SU-DHL-6 (cell line): ENCODE data around the gene CEP170B.
"Not testable (repeated sequence)": the region's sequence is repeated elsewhere in the genome, so short reads cannot be mapped to it uniquely, and the experiment has no call there.

Experiments
- H2AFZ ChIP-seq: fragments of 200-600 bp; sonication (generic); 2 replicates; pipeline ENCODE4 v1.6.1; 2014; ENCODE audit warnings: low read depth, mild to moderate bottlenecking, moderate library complexity, mixed read lengths, antibody characterized with exemption, low read length; ENCODE audit not compliant: severe bottlenecking
- H3F3A ChIP-seq: fragments of 200-600 bp; shearing (Covaris generic); 2 replicates; pipeline ENCODE4 v1.6.0; 2016; ENCODE audit warnings: antibody characterized with exemption, mild to moderate bottlenecking; ENCODE audit not compliant: insufficient read depth
- H3K27ac ChIP-seq: fragments of 200-600 bp; sonication (generic); 2 replicates; pipeline ENCODE4 v1.5.1; 2016; ENCODE audit warnings: low read depth, mild to moderate bottlenecking, low read length, moderate library complexity, mixed read lengths
- H3K27me3 ChIP-seq: fragments of 200-600 bp; sonication (generic), shearing (Covaris generic); 2 replicates; pipeline ENCODE4 v1.6.0; 2014; ENCODE audit warnings: mild to moderate bottlenecking, low read length
- H3K36me3 ChIP-seq: fragments of 200-600 bp; sonication (generic); 2 replicates; pipeline ENCODE4 v1.6.1; 2014; ENCODE audit warnings: mild to moderate bottlenecking, low read length, mixed read lengths
- H3K4me2 ChIP-seq: fragments of 300-600, 200-600 bp; shearing (Covaris generic), sonication (generic); 2 replicates; pipeline ENCODE4 v1.6.0; 2014; ENCODE audit warnings: low read length, low read depth, mild to moderate bottlenecking; ENCODE audit not compliant: poor library complexity, severe bottlenecking
- H3K4me3 ChIP-seq: fragments of 200-600 bp; sonication (generic); 2 replicates; pipeline ENCODE4 v1.5.1; 2014; ENCODE audit warnings: antibody characterized with exemption, low read length, mild to moderate bottlenecking, mixed read lengths; ENCODE audit not compliant: insufficient read depth, poor library complexity, severe bottlenecking
- H3K79me2 ChIP-seq: fragments of 200-600 bp; sonication (generic); 2 replicates; pipeline ENCODE4 v1.6.1; 2014; ENCODE audit warnings: mild to moderate bottlenecking, low read length, moderate library complexity; ENCODE audit not compliant: insufficient read depth
- H3K9ac ChIP-seq: fragments of 200-600 bp; sonication (generic); 2 replicates; pipeline ENCODE4 v1.7.0; 2014; ENCODE audit warnings: mild to moderate bottlenecking, low read length
- H3K9me2 ChIP-seq: fragments of 200-600 bp; sonication (generic); replicated peaks from 2 replicates; pipeline ENCODE4 v1.6.1; 2014; ENCODE audit warnings: low read length; ENCODE audit not compliant: insufficient read depth
- H3K9me3 ChIP-seq: fragments of 200-600 bp; sonication (generic); 2 replicates; pipeline ENCODE4 v1.6.1; 2014; ENCODE audit warnings: low read length, mixed read lengths; ENCODE audit not compliant: insufficient read depth
- H4K20me1 ChIP-seq: fragments of 200-600 bp; sonication (generic); 2 replicates; pipeline ENCODE4 v1.6.1; 2014; ENCODE audit warnings: low read depth, mild to moderate bottlenecking, antibody characterized with exemption, low read length, moderate library complexity, mixed read lengths
- CTCF ChIP-seq: fragments of 200-600 bp; sonication (generic); IDR thresholded peaks from one replicate; pipeline ENCODE4 v1.5.1; 2017; ENCODE audit warnings: antibody characterized with exemption, mild to moderate bottlenecking, low read length, moderate library complexity; ENCODE audit not compliant: insufficient read depth, poor library complexity, severe bottlenecking
- EZH2phosphoT487 ChIP-seq: fragments of 200-600 bp; sonication (generic), shearing (Covaris generic); conservative IDR thresholded peaks from 2 replicates; pipeline ENCODE4 v1.6.1; 2018; ENCODE audit warnings: mild to moderate bottlenecking, antibody characterized with exemption, low read length, moderate library complexity, mixed read lengths

Gene CEP170B

GRCh38 chr14:104903990-104904389, 38.9 kb downstream of the CEP170B start:
- Histone ChIP-seq H3K9me2 (no peaks in the 10 kb centered on the region), H3K4me3 (no peak overlapping the region), H2AFZ (no peak overlapping the region), H3K79me2 (no peaks in the 10 kb centered on the region), H3K4me2 (no peak overlapping the region), H3K36me3 (no peaks in the 10 kb centered on the region), H3K9me3 (no peaks in the 10 kb centered on the region), H4K20me1 (no peaks in the 10 kb centered on the region), H3F3A (no peaks in the 10 kb centered on the region), H3K9ac (no peak overlapping the region), H3K27ac (no peak overlapping the region), H3K27me3 (no peaks in the 10 kb centered on the region)
- TF ChIP-seq CTCF (no peak), EZH2phosphoT487 (no peak)

GRCh38 chr14:104904650-104905578, 39.8 kb downstream of the CEP170B start:
- not testable (repeated sequence) for H3K27me3 ChIP-seq, H3K4me2 ChIP-seq, H3K79me2 ChIP-seq

GRCh38 chr14:104905579-104905933, 40.5 kb downstream of the CEP170B start:
- not testable (repeated sequence) for H3K4me2 ChIP-seq, H3K27ac ChIP-seq, H3K27me3 ChIP-seq, H3K36me3 ChIP-seq, H4K20me1 ChIP-seq, H3K79me2 ChIP-seq, H3K4me3 ChIP-seq, H3K9ac ChIP-seq, H3K9me3 ChIP-seq, H2AFZ ChIP-seq, H3K9me2 ChIP-seq, H3F3A ChIP-seq

More at GRCh38 chr14:104904650-104905578, 39.8 kb downstream of the CEP170B start:
- H3F3A ChIP-seq, H3K27ac ChIP-seq, H4K20me1 ChIP-seq, H3K4me3 ChIP-seq, H3K9me3 ChIP-seq, H3K9ac ChIP-seq, H2AFZ ChIP-seq, H3K9me2 ChIP-seq, H3K36me3 ChIP-seq: not testable (repeated sequence)

GRCh38 chr14:104908303-104908702, 43.2 kb downstream of the CEP170B start:
- Histone ChIP-seq H3K27ac (no peak overlapping the region), H3K79me2 (no peaks in the 10 kb centered on the region)
- TF ChIP-seq EZH2phosphoT487 (no peak), CTCF (no peak)

More at GRCh38 chr14:104908303-104908702, 43.2 kb downstream of the CEP170B start:
- H3K4me2 ChIP-seq, result no peak overlapping the region
- no peaks in the 10 kb centered on the region; the same call in 1 of the 2 replicates for H3K9me3 ChIP-seq
- H3K4me3 ChIP-seq, result no peak overlapping the region
- no peaks in the 10 kb centered on the region for H3K36me3 ChIP-seq
- H3K9me2 ChIP-seq, result no peaks in the 10 kb centered on the region
- H3F3A ChIP-seq, result no peaks in the 10 kb centered on the region
- H4K20me1 ChIP-seq, result no peaks in the 10 kb centered on the region
- H3K27me3 ChIP-seq, result no peaks in the 10 kb centered on the region
- no peak overlapping the region for H3K9ac ChIP-seq
- H2AFZ ChIP-seq, result no peak overlapping the region
